SK-N-SH (cell line): ENCODE measurements around the gene UBL7. TPM values are rescaled to one million over a fixed set of nuclear protein-coding genes. Genes with fewer than 3 reads are reported as not detected.

Experiments
- CTCF ChIA-PET: fragments of 300-600, 350-600 bp; formaldehyde crosslinking; extraction: SDS; loops from one replicate; lab custom pipeline; 2021; lab: Yijun Ruan, JAX
- POLR2A ChIA-PET: fragments of 350-600 bp; sonication (Branson Sonifier 250); formaldehyde crosslinking; extraction: SDS; loops from one replicate; lab custom pipeline; 2020; ENCODE audit warnings: antibody characterized with exemption, inconsistent platforms; lab: Yijun Ruan, JAX
- DNase-seq: peaks from one replicate; pipeline ENCODE4 v3.0.0; 2012
- H2AFZ ChIP-seq: fragments of 200-600 bp; sonication (generic); 2 replicates; pipeline ENCODE4 v1.8.1; 2016; ENCODE audit warnings: antibody characterized with exemption, mild to moderate bottlenecking, low read depth
- H3F3A ChIP-seq: fragments of 200-600 bp; sonication (generic); replicated peaks from 2 replicates; pipeline ENCODE3; 2016; ENCODE audit warnings: antibody characterized with exemption, mild to moderate bottlenecking; ENCODE audit not compliant: insufficient read depth
- H3K27ac ChIP-seq, 2 experiments: fragments of 200-500 bp in 1 of 2; fragments of 200-600 bp in 1 of 2; sonication (Bioruptor generic) in 1 of 2; sonication (generic), shearing (Covaris generic) in 1 of 2; 2 replicates each; pipeline versions ENCODE4 v1.5.1 to v1.6.1; 2014 to 2016; ENCODE audit warnings: low read depth in 2 of 2, inconsistent platforms in 1 of 2, low read length in 1 of 2, mild to moderate bottlenecking in 1 of 2, mixed read lengths in 1 of 2
- H3K27me3 ChIP-seq: fragments of 200-600 bp; sonication (generic), shearing (Covaris generic); 2 replicates; pipeline ENCODE4 v1.6.1; 2016; ENCODE audit warnings: mixed run types; ENCODE audit not compliant: insufficient read depth
- H3K36me3 ChIP-seq, 2 experiments: fragments of 200-500 bp in 1 of 2; fragments of 200-600 bp in 1 of 2; sonication (Bioruptor generic) in 1 of 2; sonication (generic) in 1 of 2; replicated peaks in 1 of 2; 2 replicates each; pipeline versions ENCODE3 to v1.5.1; 2014 to 2016; ENCODE audit warnings: low read length in 1 of 2, mild to moderate bottlenecking in 1 of 2; ENCODE audit not compliant: insufficient read depth in 2 of 2, control insufficient read depth in 1 of 2
- H3K4me1 ChIP-seq, 2 experiments: fragments of 200-500 bp in 1 of 2; fragments of 200-600 bp in 1 of 2; sonication (Bioruptor generic) in 1 of 2; sonication (generic), shearing (Covaris generic) in 1 of 2; 2 replicates each; pipeline versions ENCODE4 v1.5.1 to v1.6.1; 2014 to 2016; ENCODE audit warnings: low read depth in 1 of 2, low read length in 1 of 2, mixed run types in 1 of 2; ENCODE audit not compliant: insufficient read depth in 2 of 2, control insufficient read depth in 1 of 2
- H3K4me2 ChIP-seq: fragments of 200-600 bp; sonication (generic), shearing (Covaris generic); 2 replicates; pipeline ENCODE4 v1.6.1; 2017; ENCODE audit warnings: mixed run types
- H3K4me3 ChIP-seq, 2 experiments: fragments of 200-500 bp in 1 of 2; fragments of 200-600 bp in 1 of 2; sonication (Bioruptor generic) in 1 of 2; sonication (generic), shearing (Covaris generic) in 1 of 2; 2 replicates each; pipeline versions ENCODE4 v1.5.1 to v1.8.1; 2014 to 2016; ENCODE audit warnings: low read depth in 2 of 2, inconsistent platforms in 1 of 2, low read length in 1 of 2, mild to moderate bottlenecking in 1 of 2, mixed read lengths in 1 of 2, moderate library complexity in 1 of 2
- H3K79me2 ChIP-seq: fragments of 200-600 bp; sonication (generic); 2 replicates; pipeline ENCODE4 v1.8.1; 2017; ENCODE audit warnings: mild to moderate bottlenecking; ENCODE audit not compliant: insufficient read depth
- H3K9ac ChIP-seq: fragments of 200-600 bp; sonication (generic); 2 replicates; pipeline ENCODE4 v1.6.1; 2017; ENCODE audit warnings: mixed run types
- H3K9me2 ChIP-seq: fragments of 200-600 bp; sonication (generic); 2 replicates; pipeline ENCODE4 v1.6.1; 2017; ENCODE audit warnings: mixed run types
- H3K9me3 ChIP-seq: fragments of 200-600 bp; sonication (generic); 2 replicates; pipeline ENCODE4 v1.6.1; 2017; ENCODE audit warnings: mixed run types, mild to moderate bottlenecking, moderate library complexity
- H4K20me1 ChIP-seq: fragments of 200-600 bp; sonication (generic); 2 replicates; pipeline ENCODE4 v1.6.1; 2017; ENCODE audit warnings: mild to moderate bottlenecking, mixed run types; ENCODE audit not compliant: insufficient read depth
- EP300 ChIP-seq, 2 experiments: IDR thresholded peaks; 2 replicates each; pipeline versions ENCODE4 v1.4.0 to v1.6.1; 2012; ENCODE audit warnings: borderline replicate concordance in 1 of 2, low read depth in 1 of 2, low read length in 1 of 2
- FOSL2 ChIP-seq: IDR thresholded peaks from 2 replicates; pipeline ENCODE4 v1.4.0; 2012; ENCODE audit warnings: low read depth, mild to moderate bottlenecking, moderate library complexity, borderline replicate concordance
- FOXJ3 ChIP-seq: sonication (generic); formaldehyde crosslinking; IDR thresholded peaks from 2 replicates; pipeline ENCODE4 v1.5.1; 2020; ENCODE audit warnings: mild to moderate bottlenecking, missing genetic modification reagents
- POLR2AphosphoS5 ChIP-seq: IDR thresholded peaks from 2 replicates; pipeline ENCODE4 v1.6.1; 2012; ENCODE audit warnings: low read depth, low read length
- SIN3A ChIP-seq: IDR thresholded peaks from 2 replicates; pipeline ENCODE4 v1.6.1; 2012; ENCODE audit warnings: low read depth, mild to moderate bottlenecking, low read length, moderate library complexity, borderline replicate concordance
- YY1 ChIP-seq: IDR thresholded peaks from 2 replicates; pipeline ENCODE4 v1.4.0; 2012; ENCODE audit warnings: low read depth, mild to moderate bottlenecking
- WGBS: methylation state at CpG from one replicate; pipeline ENCODE4 v1.1.6; 2017; ENCODE audit warnings: low lambda C conversion rate; 5-methylcytosine and 5-hydroxymethylcytosine counted together
- polyA plus RNA-seq, 3 experiments: library from polyadenylated mRNA; depleted of rRNA; stranded (reverse); fragments of >200 nt; gene quantifications; 2 replicates each; pipeline ENCODE4 v1.2.3, GENCODE V29; 2012
- TF ChIP-seq, protein P1 (sequence below): IDR thresholded peaks from 2 replicates; pipeline ENCODE4 v1.4.0; 2012; ENCODE audit warnings: low read depth, borderline replicate concordance
- TF ChIP-seq, protein P2 (sequence below): IDR thresholded peaks from 2 replicates; pipeline ENCODE4; 2012

The UBL7 gene
- polyA plus RNA-seq, 1 of the 3 experiments (the other 2 are of a cell fraction): 81.1 TPM

DNA sequence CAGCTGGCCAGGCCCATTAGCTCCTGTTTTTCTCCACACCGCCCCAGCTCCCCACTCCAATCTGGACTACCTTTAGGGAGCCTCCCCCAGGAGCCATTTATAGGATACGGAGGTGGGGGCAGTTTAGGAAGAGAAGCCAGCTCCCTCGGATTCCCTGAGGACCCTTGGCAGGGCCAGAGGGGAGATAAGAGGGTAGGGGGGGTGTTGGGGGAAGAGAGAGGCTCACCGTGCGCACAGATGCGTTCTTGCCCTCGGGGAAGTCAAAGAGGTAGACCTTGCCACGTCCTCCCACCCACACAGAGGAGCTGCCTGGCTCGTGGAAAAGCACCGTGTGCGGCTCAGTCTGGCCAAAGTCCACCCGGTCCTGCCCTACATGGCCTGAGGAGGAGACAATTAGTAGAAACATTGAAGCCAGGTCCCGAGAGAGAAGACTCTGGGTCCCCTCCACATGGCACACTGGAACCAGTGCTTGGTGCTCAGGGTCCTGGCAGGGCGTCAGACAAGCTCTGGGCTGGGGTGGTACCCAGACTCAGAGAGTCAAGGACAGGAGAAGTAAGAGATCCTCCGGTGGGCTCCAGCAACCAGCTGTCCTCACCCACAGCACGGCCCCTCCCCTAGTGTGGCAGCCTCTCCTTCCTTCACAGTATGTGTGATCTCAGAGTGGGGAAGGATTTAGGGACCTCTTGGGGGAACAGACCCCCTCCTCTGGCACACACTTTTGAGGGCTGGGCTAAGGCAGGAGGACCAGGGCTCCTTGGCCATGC lies 42.2 kb downstream of the UBL7 start:
- Histone ChIP-seq H3F3A (no peaks in the 10 kb centered on the region), H3K79me2 (no peaks in the 10 kb centered on the region), H3K4me2 (no peak overlapping the region), H3K9me2 (no peaks in the 10 kb centered on the region)
- 70% methylated on average over 12 of the region's 16 CpGs for WGBS
- no peak for DNase-seq
- TF ChIP-seq, protein P1, sequence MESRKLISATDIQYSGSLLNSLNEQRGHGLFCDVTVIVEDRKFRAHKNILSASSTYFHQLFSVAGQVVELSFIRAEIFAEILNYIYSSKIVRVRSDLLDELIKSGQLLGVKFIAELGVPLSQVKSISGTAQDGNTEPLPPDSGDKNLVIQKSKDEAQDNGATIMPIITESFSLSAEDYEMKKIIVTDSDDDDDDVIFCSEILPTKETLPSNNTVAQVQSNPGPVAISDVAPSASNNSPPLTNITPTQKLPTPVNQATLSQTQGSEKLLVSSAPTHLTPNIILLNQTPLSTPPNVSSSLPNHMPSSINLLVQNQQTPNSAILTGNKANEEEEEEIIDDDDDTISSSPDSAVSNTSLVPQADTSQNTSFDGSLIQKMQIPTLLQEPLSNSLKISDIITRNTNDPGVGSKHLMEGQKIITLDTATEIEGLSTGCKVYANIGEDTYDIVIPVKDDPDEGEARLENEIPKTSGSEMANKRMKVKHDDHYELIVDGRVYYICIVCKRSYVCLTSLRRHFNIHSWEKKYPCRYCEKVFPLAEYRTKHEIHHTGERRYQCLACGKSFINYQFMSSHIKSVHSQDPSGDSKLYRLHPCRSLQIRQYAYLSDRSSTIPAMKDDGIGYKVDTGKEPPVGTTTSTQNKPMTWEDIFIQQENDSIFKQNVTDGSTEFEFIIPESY: no peak
- TF ChIP-seq YY1 (no peak), FOXJ3 (CRISPR knock-in tag) (no peak), SIN3A (no peak), FOSL2 (no peak), POLR2AphosphoS5 (no peak)
- TF ChIP-seq, protein P2, sequence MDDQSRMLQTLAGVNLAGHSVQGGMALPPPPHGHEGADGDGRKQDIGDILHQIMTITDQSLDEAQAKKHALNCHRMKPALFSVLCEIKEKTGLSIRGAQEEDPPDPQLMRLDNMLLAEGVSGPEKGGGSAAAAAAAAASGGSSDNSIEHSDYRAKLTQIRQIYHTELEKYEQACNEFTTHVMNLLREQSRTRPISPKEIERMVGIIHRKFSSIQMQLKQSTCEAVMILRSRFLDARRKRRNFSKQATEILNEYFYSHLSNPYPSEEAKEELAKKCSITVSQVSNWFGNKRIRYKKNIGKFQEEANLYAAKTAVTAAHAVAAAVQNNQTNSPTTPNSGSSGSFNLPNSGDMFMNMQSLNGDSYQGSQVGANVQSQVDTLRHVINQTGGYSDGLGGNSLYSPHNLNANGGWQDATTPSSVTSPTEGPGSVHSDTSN: no peak
- TF ChIP-seq, all 33 proteins: peak for 0
- ChIA-PET CTCF (interaction anchor here (1.0 to 2.0 kb wide), 8 partner anchors 15 to 213 kb away, joined by 3 to 6 read pairs (median 3); no protein-coding TSS in a partner anchor), POLR2A (no interaction called here)
- Histone ChIP-seq H3K4me3 (no peak overlapping the region), H3K36me3 (no peaks in the 10 kb centered on the region), H3K27me3 (no peaks in the 10 kb centered on the region), H4K20me1 (no peaks in the 10 kb centered on the region), H3K4me1 (peaks cover 20 to 34% of the 10 kb centered on the region in 2 experiments; a peak in 3 of 4 replicates), H3K9me3 (no peaks in the 10 kb centered on the region), H2AFZ (no peak overlapping the region), H3K27ac (no peak overlapping the region), H3K9ac (no peak overlapping the region)

GRCh38 chr15:74417670-74418069 lies 43.3 kb downstream of the UBL7 start:
- no peaks in the 10 kb centered on the region for H3K9me3 ChIP-seq
- H3K4me3 ChIP-seq: no peak overlapping the region
- H3K27ac ChIP-seq: no peak overlapping the region
- H2AFZ ChIP-seq: no peak overlapping the region
- H4K20me1 ChIP-seq: no peaks in the 10 kb centered on the region
- H3F3A ChIP-seq: no peaks in the 10 kb centered on the region
- no peak overlapping the region for H3K4me2 ChIP-seq
- H3K9ac ChIP-seq: no peak overlapping the region
- no peaks in the 10 kb centered on the region for H3K9me2 ChIP-seq
- ChIA-PET CTCF (interaction anchor here (1.0 to 2.0 kb wide), 3 partner anchors 21 to 43 kb away, joined by 3 to 6 read pairs (median 5); no protein-coding TSS in a partner anchor), POLR2A (no interaction called here)
- no peak for TF ChIP-seq FOXJ3 (CRISPR knock-in tag)
- no peak for TF ChIP-seq EP300 (IDR thresholded peaks at IDR 0.05; ENCODE audit: borderline replicate concordance in 1 of 2, low read depth in 1 of 2, low read length in 1 of 2)
- no peaks in the 10 kb centered on the region for H3K36me3 ChIP-seq
- no peaks in the 10 kb centered on the region for H3K79me2 ChIP-seq
- no peak for DNase-seq
- H3K27me3 ChIP-seq: no peaks in the 10 kb centered on the region
- H3K4me1 ChIP-seq: peaks cover 10 to 29% of the 10 kb centered on the region in 2 experiments; a peak in 2 of 4 replicates
- WGBS: 94% methylated on average over 3 of the region's 9 CpGs
